Measurements from ENCODE around the gene SH3BP4.

The SH3BP4 gene

GRCh38 chr2:235009081-235009480 lies 57.3 kb downstream of the SH3BP4 start:
- Histone ChIP-seq H3K4me3 (ENCODE audit: low read length) (no peak overlapping the region), H3K27me3 (ENCODE audit: control insufficient read depth, low read length) (no peaks in the 10 kb centered on the region), H3K79me2 (ENCODE audit: control insufficient read depth, low read length) (no peaks in the 10 kb centered on the region), H4K20me1 (ENCODE audit: control insufficient read depth, insufficient read depth, low read depth, low read length) (no peaks in the 10 kb centered on the region), H3K4me1 (ENCODE audit: control insufficient read depth, low read length) (no peaks in the 10 kb centered on the region), H3F3A (ENCODE audit: control insufficient read depth, insufficient read depth) (no peaks in the 10 kb centered on the region), H3K27ac (ENCODE audit: low read depth, low read length) (no peak overlapping the region), H3K9me2 (replicated peaks; ENCODE audit: control insufficient read depth, low read length) (no peaks in the 10 kb centered on the region), H3K9me3 (ENCODE audit: control insufficient read depth, insufficient read depth, low read length) (no peaks in the 10 kb centered on the region), H3K36me3 (ENCODE audit: control insufficient read depth, low read length) (no peaks in the 10 kb centered on the region), H3K4me2 (ENCODE audit: low read length) (no peak overlapping the region)
- TF ChIP-seq EZH2phosphoT487 (IDR thresholded peaks at IDR 0.05; ENCODE audit: borderline replicate concordance, low read length) (no peak), CTCF (IDR thresholded peaks at IDR 0.05; ENCODE audit: low read depth, low read length, poor library complexity, severe bottlenecking) (no peak)

GRCh38 chr2:235010117-235010714 lies 58.4 kb downstream of the SH3BP4 start:
- Histone ChIP-seq H3K27ac (ENCODE audit: low read depth, low read length) (no peak overlapping the region), H3K27me3 (ENCODE audit: control insufficient read depth, low read length) (no peaks in the 10 kb centered on the region), H3K4me2 (ENCODE audit: low read length) (no peak overlapping the region), H4K20me1 (ENCODE audit: control insufficient read depth, insufficient read depth, low read depth, low read length) (no peaks in the 10 kb centered on the region), H3K4me3 (ENCODE audit: low read length) (no peak overlapping the region), H3K9me3 (ENCODE audit: control insufficient read depth, insufficient read depth, low read length) (no peaks in the 10 kb centered on the region), H3K4me1 (ENCODE audit: control insufficient read depth, low read length) (no peaks in the 10 kb centered on the region), H3K36me3 (ENCODE audit: control insufficient read depth, low read length) (no peaks in the 10 kb centered on the region), H3K79me2 (ENCODE audit: control insufficient read depth, low read length) (no peaks in the 10 kb centered on the region), H3K9me2 (replicated peaks; ENCODE audit: control insufficient read depth, low read length) (no peaks in the 10 kb centered on the region), H3F3A (ENCODE audit: control insufficient read depth, insufficient read depth) (no peaks in the 10 kb centered on the region)
- TF ChIP-seq CTCF (IDR thresholded peaks at IDR 0.05; ENCODE audit: low read depth, low read length, poor library complexity, severe bottlenecking) (no peak), EZH2phosphoT487 (IDR thresholded peaks at IDR 0.05; ENCODE audit: borderline replicate concordance, low read length) (no peak)

GRCh38 chr2:235011607-235011928 lies 59.8 kb downstream of the SH3BP4 start:
- no peaks in the 10 kb centered on the region for H3K79me2 ChIP-seq (ENCODE audit: control insufficient read depth, low read length)

More at GRCh38 chr2:235011607-235011928, 59.8 kb downstream of the SH3BP4 start:
- Histone ChIP-seq H3K9me3 (ENCODE audit: control insufficient read depth, insufficient read depth, low read length) (no peaks in the 10 kb centered on the region; the same call in 1 of the 2 replicates), H3K27me3 (ENCODE audit: control insufficient read depth, low read length) (no peaks in the 10 kb centered on the region), H3K27ac (ENCODE audit: low read depth, low read length) (no peak overlapping the region), H3K4me1 (ENCODE audit: control insufficient read depth, low read length) (no peaks in the 10 kb centered on the region), H3K36me3 (ENCODE audit: control insufficient read depth, low read length) (no peaks in the 10 kb centered on the region), H3F3A (ENCODE audit: control insufficient read depth, insufficient read depth) (no peaks in the 10 kb centered on the region), H4K20me1 (ENCODE audit: control insufficient read depth, insufficient read depth, low read depth, low read length) (no peaks in the 10 kb centered on the region), H3K4me2 (ENCODE audit: low read length) (no peak overlapping the region), H3K9me2 (replicated peaks; ENCODE audit: control insufficient read depth, low read length) (no peaks in the 10 kb centered on the region), H3K4me3 (ENCODE audit: low read length) (no peak overlapping the region)
- TF ChIP-seq EZH2phosphoT487 (IDR thresholded peaks at IDR 0.05; ENCODE audit: borderline replicate concordance, low read length), result no peak
- no peak for TF ChIP-seq CTCF (IDR thresholded peaks at IDR 0.05; ENCODE audit: low read depth, low read length, poor library complexity, severe bottlenecking)
